HG03159 (cell line): Measurements from ENCODE around the gene SPON1.
"Not testable (repeated sequence)": the region's sequence is repeated elsewhere in the genome, so short reads cannot be mapped to it uniquely, and the experiment has no call there.

Source experiments
- ATAC-seq: cut with Tn5 transposase; IDR thresholded peaks from one replicate; pipeline ENCODE4 v1.9.1; 2021; ENCODE audit warnings: mild to moderate bottlenecking, moderate library complexity; ENCODE audit not compliant: unreplicated experiment

SPON1 gene

GRCh38 chr11:13974631-13975030, 12.1 kb downstream of the SPON1 start:
- ATAC-seq = no peak

- ATAC-seq = no peak
Observed at GRCh38 chr11:13983081-13983751, 20.7 kb downstream of the SPON1 start.

GRCh38 chr11:13984616-13985450, 22.3 kb downstream of the SPON1 start:
- no peak for ATAC-seq

GRCh38 chr11:13986695-13987094, 24.2 kb downstream of the SPON1 start:
- not testable (repeated sequence) for ATAC-seq

- not testable (repeated sequence) for ATAC-seq
Observed at GRCh38 chr11:13992158-13992856, 29.8 kb downstream of the SPON1 start.

GRCh38 chr11:13993096-13993765, 30.7 kb downstream of the SPON1 start:
- ATAC-seq = no peak

- no peak for ATAC-seq
Observed at GRCh38 chr11:13997881-13998280, 35.4 kb downstream of the SPON1 start.

- no peak for ATAC-seq
Observed at GRCh38 chr11:13999704-14000103, 37.2 kb downstream of the SPON1 start.

GRCh38 chr11:14001597-14001996, 39.1 kb downstream of the SPON1 start:
- no peak for ATAC-seq

- no peak for ATAC-seq
Observed at GRCh38 chr11:14007566-14007965, 45.0 kb downstream of the SPON1 start.

GRCh38 chr11:14010665-14011064, 48.1 kb downstream of the SPON1 start:
- no peak for ATAC-seq

GRCh38 chr11:14012846-14013245, 50.3 kb downstream of the SPON1 start:
- ATAC-seq = no peak

- ATAC-seq = no peak
Observed at GRCh38 chr11:14015711-14016110, 53.2 kb downstream of the SPON1 start.

- no peak for ATAC-seq
Observed at GRCh38 chr11:14018441-14018840, 55.9 kb downstream of the SPON1 start.

GRCh38 chr11:14021738-14022137, 59.2 kb downstream of the SPON1 start:
- no peak for ATAC-seq

- ATAC-seq = no peak
Observed at GRCh38 chr11:14022251-14022650, 59.7 kb downstream of the SPON1 start.

GRCh38 chr11:14022821-14023220, 60.3 kb downstream of the SPON1 start:
- no peak for ATAC-seq

- ATAC-seq = no peak
Observed at GRCh38 chr11:14026961-14027360, 64.4 kb downstream of the SPON1 start.

- no peak for ATAC-seq
Observed at GRCh38 chr11:14027525-14027924, 65.0 kb downstream of the SPON1 start.

- ATAC-seq = no peak
Observed at GRCh38 chr11:14029440-14029839, 66.9 kb downstream of the SPON1 start.
